Neural cell (in vitro differentiated cells): Measurements from ENCODE around the gene ELOVL1. TPM values are rescaled to one million over a fixed set of nuclear protein-coding genes. Genes with fewer than 3 reads are reported as not detected.

Experiments used
- H2AFZ ChIP-seq: fragments of 200-600, 300-800 bp; sonication (generic), shearing (Covaris generic); 2 replicates; pipeline ENCODE4 v1.6.0; 2014; ENCODE audit warnings: low read depth, mild to moderate bottlenecking, antibody characterized with exemption, low read length, moderate library complexity
- H3F3A ChIP-seq: fragments of 200-600 bp; shearing (Covaris generic); 2 replicates; pipeline ENCODE4 v1.6.1; 2016; ENCODE audit warnings: mild to moderate bottlenecking, moderate library complexity, mixed read lengths, antibody characterized with exemption, low read length; ENCODE audit not compliant: insufficient read depth, poor library complexity, severe bottlenecking
- H3K27ac ChIP-seq: fragments of 200-600, 300-800 bp; sonication (generic), shearing (Covaris generic); 2 replicates; pipeline ENCODE4 v1.5.1; 2014; ENCODE audit warnings: mild to moderate bottlenecking, low read length, moderate library complexity
- H3K27me3 ChIP-seq: fragments of 300-800, 200-600 bp; sonication (generic), shearing (Covaris generic); 2 replicates; pipeline ENCODE4 v1.6.0; 2014; ENCODE audit warnings: mild to moderate bottlenecking, low read depth, low read length, moderate library complexity; ENCODE audit not compliant: insufficient read depth
- H3K36me3 ChIP-seq: fragments of 300-800, 200-600 bp; sonication (generic), shearing (Covaris generic); 2 replicates; pipeline ENCODE4 v1.5.1; 2014; ENCODE audit warnings: mild to moderate bottlenecking, antibody characterized with exemption, low read length, moderate library complexity; ENCODE audit not compliant: insufficient read depth
- H3K4me2 ChIP-seq: fragments of 300-800, 200-600 bp; sonication (generic), shearing (Covaris generic); 2 replicates; pipeline ENCODE4 v1.6.0; 2014; ENCODE audit warnings: mild to moderate bottlenecking, low read length
- H3K4me3 ChIP-seq: fragments of 300-800, 200-600 bp; sonication (generic), shearing (Covaris generic); 2 replicates; pipeline ENCODE4 v1.5.1; 2014; ENCODE audit warnings: mild to moderate bottlenecking, low read length, moderate library complexity
- H3K79me2 ChIP-seq: fragments of 200-600 bp; shearing (Covaris generic); replicated peaks from 2 replicates; pipeline ENCODE4 v1.6.0; 2014; ENCODE audit warnings: mild to moderate bottlenecking, low read length, moderate library complexity; ENCODE audit not compliant: insufficient read depth
- H3K9ac ChIP-seq: fragments of 300-800, 200-600 bp; sonication (generic), shearing (Covaris generic); 2 replicates; pipeline ENCODE4 v1.6.1; 2016; ENCODE audit warnings: mild to moderate bottlenecking, low read length, mixed read lengths
- H3K9me2 ChIP-seq: fragments of 200-600 bp; shearing (Covaris generic); 2 replicates; pipeline ENCODE4 v1.6.1; 2016; ENCODE audit warnings: mild to moderate bottlenecking, low read length, mixed read lengths; ENCODE audit not compliant: insufficient read depth
- H3K9me3 ChIP-seq: fragments of 200-600, 300-800 bp; sonication (generic), shearing (Covaris generic); 2 replicates; pipeline ENCODE4 v1.6.1; 2016; ENCODE audit warnings: mild to moderate bottlenecking, mixed run types, low read length, moderate library complexity, mixed read lengths
- H4K20me1 ChIP-seq: fragments of 200-600 bp; shearing (Covaris generic); 2 replicates; pipeline ENCODE4 v1.6.1; 2016; ENCODE audit warnings: mild to moderate bottlenecking, mixed run types; ENCODE audit not compliant: insufficient read depth
- EP300 ChIP-seq: fragments of 450-650 bp; conservative IDR thresholded peaks from 2 replicates; pipeline ENCODE4 v1.6.1; 2014; ENCODE audit warnings: antibody characterized with exemption, mild to moderate bottlenecking, moderate library complexity; ENCODE audit not compliant: poor library complexity, severe bottlenecking
- EZH2 ChIP-seq: fragments of 200-600, 300-800 bp; shearing (Covaris generic), sonication (generic); IDR thresholded peaks from 2 replicates; pipeline ENCODE4 v1.6.1; 2014; ENCODE audit warnings: antibody characterized with exemption, low read length, borderline replicate concordance, mild to moderate bottlenecking; ENCODE audit not compliant: insufficient read depth, poor library complexity, severe bottlenecking
- MXI1 ChIP-seq: fragments of 450-650 bp; conservative IDR thresholded peaks from 2 replicates; pipeline ENCODE4 v1.6.1; 2014; ENCODE audit warnings: antibody characterized with exemption, mild to moderate bottlenecking; ENCODE audit not compliant: poor library complexity, severe bottlenecking
- POLR2AphosphoS5 ChIP-seq: IDR thresholded peaks from 2 replicates; pipeline ENCODE4 v1.6.1; 2012
- RAD21 ChIP-seq: fragments of 450-650 bp; conservative IDR thresholded peaks from 2 replicates; pipeline ENCODE4 v1.6.1; 2014; ENCODE audit warnings: antibody characterized with exemption, mild to moderate bottlenecking, moderate library complexity
- SMC3 ChIP-seq: fragments of 450-650 bp; conservative IDR thresholded peaks from 2 replicates; pipeline ENCODE4 v1.6.1; 2014; ENCODE audit warnings: antibody characterized with exemption, mild to moderate bottlenecking, moderate library complexity; ENCODE audit not compliant: poor library complexity
- TAF1 ChIP-seq: IDR thresholded peaks from 2 replicates; pipeline ENCODE4 v1.6.1; 2012; ENCODE audit warnings: low read depth
- polyA plus RNA-seq: library from polyadenylated mRNA; depleted of rRNA; stranded (reverse); fragments of >200 nt; gene quantifications from 2 replicates; pipeline ENCODE4 v1.2.3, GENCODE V29; 2014
- TF ChIP-seq, protein P1 (sequence below): fragments of 450-650 bp; IDR thresholded peaks from 2 replicates; pipeline ENCODE4 v1.5.1; 2014; ENCODE audit warnings: antibody characterized with exemption, mild to moderate bottlenecking, moderate library complexity; ENCODE audit not compliant: poor library complexity, severe bottlenecking
- TF ChIP-seq, protein P2 (sequence below): IDR thresholded peaks from 2 replicates; pipeline ENCODE4 v1.6.1; 2012; ENCODE audit warnings: borderline replicate concordance

Gene ELOVL1
- polyA plus RNA-seq, 1 donor from 2014 or later: 12.9 TPM

DNA sequence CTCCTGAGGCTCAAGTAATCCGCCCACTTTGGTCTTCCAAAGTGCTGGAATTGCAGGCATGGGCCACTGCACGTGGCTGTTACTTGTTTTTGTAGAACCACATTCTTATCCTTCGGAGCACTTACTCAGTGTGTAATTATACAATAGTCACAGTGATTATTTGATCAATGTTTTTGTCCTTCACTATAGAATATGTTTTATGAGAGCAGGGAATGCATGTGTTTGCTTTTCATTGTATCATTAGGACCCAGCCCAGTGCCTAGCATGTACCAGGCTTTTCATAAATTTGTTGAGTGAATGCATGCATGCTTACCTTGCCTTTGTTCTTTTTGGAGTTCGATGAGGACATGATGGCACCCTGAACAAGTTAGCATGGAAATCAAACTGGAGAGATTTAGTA is 27.7 kb upstream of the ELOVL1 start:
- H3F3A ChIP-seq: no peaks in the 10 kb centered on the region
- no peak overlapping the region for H3K27ac ChIP-seq
- no peaks in the 10 kb centered on the region for H3K36me3 ChIP-seq
- no peaks in the 10 kb centered on the region for H3K9me2 ChIP-seq
- H3K4me2 ChIP-seq: no peak overlapping the region
- TF ChIP-seq, protein P1, sequence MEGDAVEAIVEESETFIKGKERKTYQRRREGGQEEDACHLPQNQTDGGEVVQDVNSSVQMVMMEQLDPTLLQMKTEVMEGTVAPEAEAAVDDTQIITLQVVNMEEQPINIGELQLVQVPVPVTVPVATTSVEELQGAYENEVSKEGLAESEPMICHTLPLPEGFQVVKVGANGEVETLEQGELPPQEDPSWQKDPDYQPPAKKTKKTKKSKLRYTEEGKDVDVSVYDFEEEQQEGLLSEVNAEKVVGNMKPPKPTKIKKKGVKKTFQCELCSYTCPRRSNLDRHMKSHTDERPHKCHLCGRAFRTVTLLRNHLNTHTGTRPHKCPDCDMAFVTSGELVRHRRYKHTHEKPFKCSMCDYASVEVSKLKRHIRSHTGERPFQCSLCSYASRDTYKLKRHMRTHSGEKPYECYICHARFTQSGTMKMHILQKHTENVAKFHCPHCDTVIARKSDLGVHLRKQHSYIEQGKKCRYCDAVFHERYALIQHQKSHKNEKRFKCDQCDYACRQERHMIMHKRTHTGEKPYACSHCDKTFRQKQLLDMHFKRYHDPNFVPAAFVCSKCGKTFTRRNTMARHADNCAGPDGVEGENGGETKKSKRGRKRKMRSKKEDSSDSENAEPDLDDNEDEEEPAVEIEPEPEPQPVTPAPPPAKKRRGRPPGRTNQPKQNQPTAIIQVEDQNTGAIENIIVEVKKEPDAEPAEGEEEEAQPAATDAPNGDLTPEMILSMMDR: no peak
- no peak for TF ChIP-seq RAD21
- no peak for TF ChIP-seq TAF1
- no peak for TF ChIP-seq SMC3
- TF ChIP-seq POLR2AphosphoS5: no peak
- no peak for TF ChIP-seq MXI1
- no peak for TF ChIP-seq EZH2
- TF ChIP-seq, protein P2, sequence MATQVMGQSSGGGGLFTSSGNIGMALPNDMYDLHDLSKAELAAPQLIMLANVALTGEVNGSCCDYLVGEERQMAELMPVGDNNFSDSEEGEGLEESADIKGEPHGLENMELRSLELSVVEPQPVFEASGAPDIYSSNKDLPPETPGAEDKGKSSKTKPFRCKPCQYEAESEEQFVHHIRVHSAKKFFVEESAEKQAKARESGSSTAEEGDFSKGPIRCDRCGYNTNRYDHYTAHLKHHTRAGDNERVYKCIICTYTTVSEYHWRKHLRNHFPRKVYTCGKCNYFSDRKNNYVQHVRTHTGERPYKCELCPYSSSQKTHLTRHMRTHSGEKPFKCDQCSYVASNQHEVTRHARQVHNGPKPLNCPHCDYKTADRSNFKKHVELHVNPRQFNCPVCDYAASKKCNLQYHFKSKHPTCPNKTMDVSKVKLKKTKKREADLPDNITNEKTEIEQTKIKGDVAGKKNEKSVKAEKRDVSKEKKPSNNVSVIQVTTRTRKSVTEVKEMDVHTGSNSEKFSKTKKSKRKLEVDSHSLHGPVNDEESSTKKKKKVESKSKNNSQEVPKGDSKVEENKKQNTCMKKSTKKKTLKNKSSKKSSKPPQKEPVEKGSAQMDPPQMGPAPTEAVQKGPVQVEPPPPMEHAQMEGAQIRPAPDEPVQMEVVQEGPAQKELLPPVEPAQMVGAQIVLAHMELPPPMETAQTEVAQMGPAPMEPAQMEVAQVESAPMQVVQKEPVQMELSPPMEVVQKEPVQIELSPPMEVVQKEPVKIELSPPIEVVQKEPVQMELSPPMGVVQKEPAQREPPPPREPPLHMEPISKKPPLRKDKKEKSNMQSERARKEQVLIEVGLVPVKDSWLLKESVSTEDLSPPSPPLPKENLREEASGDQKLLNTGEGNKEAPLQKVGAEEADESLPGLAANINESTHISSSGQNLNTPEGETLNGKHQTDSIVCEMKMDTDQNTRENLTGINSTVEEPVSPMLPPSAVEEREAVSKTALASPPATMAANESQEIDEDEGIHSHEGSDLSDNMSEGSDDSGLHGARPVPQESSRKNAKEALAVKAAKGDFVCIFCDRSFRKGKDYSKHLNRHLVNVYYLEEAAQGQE: no peak
- no peak for TF ChIP-seq EP300
- no peak overlapping the region for H3K4me3 ChIP-seq
- H2AFZ ChIP-seq: no peak overlapping the region
- no peak overlapping the region for H3K9ac ChIP-seq
- H3K79me2 ChIP-seq: peaks cover 12% of the 10 kb centered on the region
- no peaks in the 10 kb centered on the region for H4K20me1 ChIP-seq
- H3K27me3 ChIP-seq: no peaks in the 10 kb centered on the region
- no peaks in the 10 kb centered on the region for H3K9me3 ChIP-seq

DNA sequence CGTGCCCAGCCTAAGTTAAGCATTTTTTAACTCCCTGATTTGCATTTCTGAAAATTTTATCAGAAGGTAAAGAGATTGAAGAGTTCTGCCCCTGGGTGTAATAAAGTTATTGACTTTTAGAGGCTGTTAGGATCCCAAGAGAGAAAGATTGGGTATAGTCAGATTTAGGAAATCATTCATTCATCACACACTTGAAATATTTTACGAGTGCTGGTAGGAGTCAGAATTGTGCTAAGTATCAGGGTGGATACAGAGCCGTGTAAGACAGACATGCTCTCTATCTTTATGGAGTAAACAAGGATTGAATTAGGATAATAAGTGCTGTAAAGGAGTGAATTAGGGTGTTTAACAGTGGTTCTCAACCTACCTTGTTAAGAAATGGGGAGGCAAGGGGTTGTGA is 24.9 kb upstream of the ELOVL1 start:
- TF ChIP-seq SMC3 (no peak), EP300 (no peak), MXI1 (no peak), EZH2 (no peak), RAD21 (no peak), POLR2AphosphoS5 (no peak), TAF1 (no peak)
- TF ChIP-seq, protein P1: no peak
- TF ChIP-seq, protein P2: no peak
- Histone ChIP-seq H3K4me2 (no peak overlapping the region), H2AFZ (no peak overlapping the region), H3K27ac (no peak overlapping the region), H3K9ac (no peak overlapping the region), H4K20me1 (no peaks in the 10 kb centered on the region), H3K27me3 (no peaks in the 10 kb centered on the region), H3K9me2 (no peaks in the 10 kb centered on the region), H3K9me3 (no peaks in the 10 kb centered on the region), H3K79me2 (peaks cover 34% of the 10 kb centered on the region), H3F3A (no peaks in the 10 kb centered on the region), H3K36me3 (no peaks in the 10 kb centered on the region), H3K4me3 (no peak overlapping the region)
